ENCODE data around the gene NANOS1. TPM values are rescaled to one million over a fixed set of nuclear protein-coding genes. Genes with fewer than 3 reads are reported as not detected.
A peak's percentile ranks its signal among the peaks of the same experiment; 100 is the strongest.

The NANOS1 gene, protein sequence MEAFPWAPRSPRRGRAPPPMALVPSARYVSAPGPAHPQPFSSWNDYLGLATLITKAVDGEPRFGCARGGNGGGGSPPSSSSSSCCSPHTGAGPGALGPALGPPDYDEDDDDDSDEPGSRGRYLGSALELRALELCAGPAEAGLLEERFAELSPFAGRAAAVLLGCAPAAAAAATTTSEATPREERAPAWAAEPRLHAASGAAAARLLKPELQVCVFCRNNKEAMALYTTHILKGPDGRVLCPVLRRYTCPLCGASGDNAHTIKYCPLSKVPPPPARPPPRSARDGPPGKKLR
- total RNA-seq, result 1 to 10 TPM in 3 of 6 donors, under 1 TPM in 1, not detected in 2; 0.69 to 3.0 (median 1.9) TPM

DNA sequence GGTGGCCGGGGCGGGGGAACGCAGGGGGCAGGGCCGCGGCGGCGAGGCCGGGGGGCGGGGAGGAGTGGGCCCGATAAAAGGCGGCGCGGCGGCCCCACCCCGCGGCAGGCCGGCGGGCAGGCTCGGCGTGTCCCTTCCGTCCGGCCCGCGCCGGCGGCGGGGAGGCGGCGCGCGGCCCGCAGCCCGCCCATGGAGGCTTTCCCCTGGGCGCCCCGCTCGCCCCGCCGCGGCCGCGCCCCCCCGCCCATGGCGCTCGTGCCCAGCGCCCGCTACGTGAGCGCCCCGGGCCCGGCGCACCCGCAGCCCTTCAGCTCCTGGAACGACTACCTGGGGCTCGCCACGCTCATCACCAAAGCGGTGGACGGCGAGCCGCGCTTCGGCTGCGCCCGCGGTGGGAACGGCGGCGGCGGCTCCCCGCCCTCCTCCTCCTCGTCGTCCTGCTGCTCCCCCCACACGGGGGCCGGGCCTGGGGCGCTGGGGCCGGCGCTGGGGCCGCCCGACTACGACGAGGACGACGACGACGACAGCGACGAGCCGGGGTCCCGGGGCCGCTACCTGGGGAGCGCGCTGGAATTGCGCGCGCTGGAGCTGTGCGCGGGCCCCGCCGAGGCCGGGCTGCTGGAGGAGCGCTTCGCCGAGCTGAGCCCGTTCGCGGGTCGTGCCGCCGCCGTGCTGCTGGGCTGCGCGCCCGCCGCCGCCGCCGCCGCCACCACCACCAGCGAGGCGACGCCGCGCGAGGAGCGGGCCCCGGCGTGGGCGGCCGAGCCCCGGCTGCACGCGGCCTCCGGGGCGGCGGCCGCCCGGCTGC is at the start of gene NANOS1:
TSS of gene NANOS1 (plus strand) at position 102 of the 808 bp plus-strand sequence. CDS start at position 190, 88 bp downstream.
- DNase-seq, result peak in 1 of 2 donors; percentile 89
- 1 to 3% methylated on average over 14 to 16 of the region's 136 CpGs for WGBS, 2 donors

DNA sequence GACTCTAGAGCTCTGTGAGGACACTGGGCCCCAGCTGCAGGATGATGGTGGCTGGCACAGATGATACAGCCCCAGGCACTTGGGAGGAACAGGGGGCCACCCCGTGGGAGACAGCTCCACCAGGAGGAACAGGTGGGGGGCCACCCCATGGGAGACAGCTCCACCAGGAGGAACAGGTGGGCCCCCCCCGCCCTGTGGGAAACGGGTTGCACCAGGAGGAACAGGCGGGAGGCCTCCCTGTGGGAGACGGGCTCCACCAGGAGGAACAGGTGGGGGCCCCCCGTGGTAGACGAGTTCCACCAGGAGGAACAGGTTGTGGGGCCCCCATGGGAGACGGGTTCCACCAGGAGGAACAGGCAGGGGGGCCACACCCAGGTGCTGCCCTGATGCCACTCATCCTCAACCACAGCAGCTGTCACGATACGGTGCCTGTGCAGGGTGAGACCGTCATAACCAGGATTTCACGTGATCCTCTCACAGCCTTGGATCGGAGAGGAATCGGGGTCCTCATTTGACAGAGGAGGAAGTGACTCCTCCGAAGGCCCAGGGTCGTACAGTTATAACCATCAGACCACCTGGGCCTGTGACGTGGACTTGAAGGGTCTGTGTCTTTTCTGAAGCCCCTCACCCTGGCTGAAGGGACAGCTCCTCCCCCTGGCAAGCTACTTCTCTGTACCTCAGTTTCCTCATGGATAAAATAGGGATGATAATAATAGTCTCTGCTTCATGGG is 49.2 kb upstream of the NANOS1 start:
- DNase-seq (peak in 1 of 2 donors; percentile 38), ATAC-seq (ENCODE audit: low FRiP score in 2 of 2) (peak in 1 of 2 donors; percentile 32)
- peaks cover 0 to 7% (median 6%) of the 10 kb centered on the region in 4 donors for H3K9me3 ChIP-seq
- no peak overlapping the region for H3K27ac ChIP-seq
- H3K36me3 ChIP-seq, result no peaks in the 10 kb centered on the region
- no peak overlapping the region for H3K4me3 ChIP-seq
- no peak for TF ChIP-seq EP300 (IDR thresholded peaks at IDR 0.05)
- TF ChIP-seq POLR2A (IDR thresholded peaks at IDR 0.05), result no peak
- TF ChIP-seq POLR2AphosphoS5 (IDR thresholded peaks at IDR 0.05), result no peak
- TF ChIP-seq, protein P1, sequence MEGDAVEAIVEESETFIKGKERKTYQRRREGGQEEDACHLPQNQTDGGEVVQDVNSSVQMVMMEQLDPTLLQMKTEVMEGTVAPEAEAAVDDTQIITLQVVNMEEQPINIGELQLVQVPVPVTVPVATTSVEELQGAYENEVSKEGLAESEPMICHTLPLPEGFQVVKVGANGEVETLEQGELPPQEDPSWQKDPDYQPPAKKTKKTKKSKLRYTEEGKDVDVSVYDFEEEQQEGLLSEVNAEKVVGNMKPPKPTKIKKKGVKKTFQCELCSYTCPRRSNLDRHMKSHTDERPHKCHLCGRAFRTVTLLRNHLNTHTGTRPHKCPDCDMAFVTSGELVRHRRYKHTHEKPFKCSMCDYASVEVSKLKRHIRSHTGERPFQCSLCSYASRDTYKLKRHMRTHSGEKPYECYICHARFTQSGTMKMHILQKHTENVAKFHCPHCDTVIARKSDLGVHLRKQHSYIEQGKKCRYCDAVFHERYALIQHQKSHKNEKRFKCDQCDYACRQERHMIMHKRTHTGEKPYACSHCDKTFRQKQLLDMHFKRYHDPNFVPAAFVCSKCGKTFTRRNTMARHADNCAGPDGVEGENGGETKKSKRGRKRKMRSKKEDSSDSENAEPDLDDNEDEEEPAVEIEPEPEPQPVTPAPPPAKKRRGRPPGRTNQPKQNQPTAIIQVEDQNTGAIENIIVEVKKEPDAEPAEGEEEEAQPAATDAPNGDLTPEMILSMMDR (IDR thresholded peaks at IDR 0.05), result no peak
- H3K27me3 ChIP-seq, result no peaks in the 10 kb centered on the region
- WGBS, 2 donors, result 88% methylated on average over 11 to 14 of the region's 17 CpGs
- no peaks in the 10 kb centered on the region for H3K4me1 ChIP-seq

More for the DNA sequence above, at the start of gene NANOS1:
- Histone ChIP-seq H3K27me3 (no peaks in the 10 kb centered on the region), H3K27ac (peak within 1 kb of the TSS; percentile 8 to 74 (median 45)), H3K4me1 (peaks cover 14 to 36% (median 23%) of the 10 kb centered on the region in 4 donors), H3K36me3 (peaks cover 7 to 24% (median 15%) of the 10 kb centered on the region in 4 donors), H3K9me3 (no peaks in the 10 kb centered on the region), H3K4me3 (peak within 1 kb of the TSS; percentile 54 to 69 (median 65))
- TF ChIP-seq POLR2AphosphoS5 (IDR thresholded peaks at IDR 0.05) (no peak), EP300 (IDR thresholded peaks at IDR 0.05) (no peak), POLR2A (IDR thresholded peaks at IDR 0.05) (no peak)
- TF ChIP-seq, protein P1 (IDR thresholded peaks at IDR 0.05), result no peak
- peak in 1 of 2 donors; percentile 1 for ATAC-seq (ENCODE audit: low FRiP score in 2 of 2)

DNA sequence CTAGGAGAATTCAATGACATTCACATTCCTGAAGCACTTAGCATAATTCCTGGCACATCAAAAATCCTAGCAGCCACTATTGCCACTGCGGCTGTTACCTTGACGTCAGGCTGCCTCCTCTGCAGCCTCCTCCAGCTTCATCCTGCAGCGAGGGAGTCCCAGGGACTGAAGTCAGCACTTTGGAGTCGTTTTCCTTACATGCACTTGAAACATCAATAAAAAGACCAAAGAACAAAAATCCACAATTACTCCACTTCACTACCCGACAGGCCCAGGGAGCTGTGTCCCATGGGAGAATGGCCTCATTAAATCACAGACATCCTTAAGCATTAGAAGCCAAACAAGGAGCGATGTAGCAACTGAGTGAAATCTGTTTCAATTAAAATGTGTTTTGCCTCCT is 48.6 kb upstream of the NANOS1 start:
- peaks cover 3 to 12% (median 8%) of the 10 kb centered on the region in 4 donors for H3K9me3 ChIP-seq
- ATAC-seq (ENCODE audit: low FRiP score in 2 of 2) (no peak), DNase-seq (no peak)
- no peak overlapping the region for H3K27ac ChIP-seq
- TF ChIP-seq EP300 (IDR thresholded peaks at IDR 0.05) (no peak), POLR2A (IDR thresholded peaks at IDR 0.05) (no peak), POLR2AphosphoS5 (IDR thresholded peaks at IDR 0.05) (no peak)
- TF ChIP-seq, protein P1 (IDR thresholded peaks at IDR 0.05), result no peak
- WGBS, 2 donors, result 71 to 77% methylated on average over 6 of the region's 6 CpGs
- H3K4me3 ChIP-seq, result no peak overlapping the region
- H3K4me1 ChIP-seq, result no peaks in the 10 kb centered on the region
- no peaks in the 10 kb centered on the region for H3K36me3 ChIP-seq
- no peaks in the 10 kb centered on the region for H3K27me3 ChIP-seq

DNA sequence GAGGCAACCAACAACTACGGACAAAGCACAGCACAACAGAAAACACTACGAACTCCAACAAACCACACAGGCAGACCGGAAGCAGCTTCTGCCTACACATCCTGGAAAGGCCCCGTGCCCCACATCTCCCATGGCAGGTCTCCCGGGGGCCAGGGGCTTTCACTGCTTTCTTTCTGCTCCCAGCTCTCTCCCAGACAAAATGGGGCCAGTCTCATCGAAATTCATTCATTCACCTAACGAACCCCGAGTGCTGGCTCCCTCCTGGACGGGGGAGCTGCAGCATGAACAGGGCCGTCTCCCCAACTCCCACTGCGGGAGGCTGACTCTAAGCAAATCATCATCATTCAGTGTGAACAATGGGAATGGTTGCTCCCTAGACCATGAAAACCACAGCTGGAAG is 47.6 kb upstream of the NANOS1 start:
- no peaks in the 10 kb centered on the region for H3K27me3 ChIP-seq
- no peak for ATAC-seq (ENCODE audit: low FRiP score in 2 of 2)
- H3K36me3 ChIP-seq, result no peaks in the 10 kb centered on the region
- TF ChIP-seq, protein P1 (IDR thresholded peaks at IDR 0.05), result no peak
- TF ChIP-seq EP300 (IDR thresholded peaks at IDR 0.05) (no peak), POLR2A (IDR thresholded peaks at IDR 0.05) (no peak), POLR2AphosphoS5 (IDR thresholded peaks at IDR 0.05) (no peak)
- DNase-seq, result no peak
- H3K4me3 ChIP-seq, result no peak overlapping the region
- H3K27ac ChIP-seq, result no peak overlapping the region
- H3K4me1 ChIP-seq, result no peaks in the 10 kb centered on the region
- H3K9me3 ChIP-seq, result peaks cover 4 to 14% (median 9%) of the 10 kb centered on the region in 4 donors
- WGBS, 2 donors, result 88% methylated on average over 11 of the region's 11 CpGs

Measured in upper lobe of left lung (tissue), 6 donors.